ES-I3 (cell line): ENCODE data around the gene CRELD2.

Experiments used
- H3K36me3 ChIP-seq: 2 replicates; pipeline ENCODE4 v1.6.1; 2013; ENCODE audit warnings: mild to moderate bottlenecking, low read length, control low read depth, moderate library complexity; ENCODE audit not compliant: insufficient read depth
- H3K4me1 ChIP-seq: 2 replicates; pipeline ENCODE4 v1.6.1; 2013; ENCODE audit warnings: mild to moderate bottlenecking, control low read depth, low read length; ENCODE audit not compliant: insufficient read depth
- H3K9ac ChIP-seq: 2 replicates; pipeline ENCODE4 v1.6.1; 2013; ENCODE audit warnings: low read depth, mild to moderate bottlenecking, low read length, moderate library complexity
- H3K9me3 ChIP-seq: 2 replicates; pipeline ENCODE4 v1.6.1; 2013; ENCODE audit warnings: mild to moderate bottlenecking, low read length, moderate library complexity; ENCODE audit not compliant: control insufficient read depth, insufficient read depth

The CRELD2 gene

GRCh38 chr22:49883294-49883640 is 35.2 kb upstream of the CRELD2 start:
- H3K9ac ChIP-seq: no peak overlapping the region
- no peaks in the 10 kb centered on the region for H3K4me1 ChIP-seq
- no peaks in the 10 kb centered on the region; the same call in 1 of the 2 replicates for H3K9me3 ChIP-seq
- H3K36me3 ChIP-seq: peaks cover 8% of the 10 kb centered on the region

- H3K36me3 ChIP-seq: peaks cover 8% of the 10 kb centered on the region
- no peak overlapping the region for H3K9ac ChIP-seq
- H3K9me3 ChIP-seq: no peaks in the 10 kb centered on the region; the same call in 1 of the 2 replicates
Measured at GRCh38 chr22:49884075-49884474, 34.4 kb upstream of the CRELD2 start.

GRCh38 chr22:49884503-49885260 is 33.8 kb upstream of the CRELD2 start:
- H3K4me1 ChIP-seq: no peaks in the 10 kb centered on the region
- peaks cover 6% of the 10 kb centered on the region for H3K9me3 ChIP-seq
- no peak overlapping the region for H3K9ac ChIP-seq
- H3K36me3 ChIP-seq: peaks cover 8% of the 10 kb centered on the region

More at GRCh38 chr22:49884075-49884474, 34.4 kb upstream of the CRELD2 start:
- H3K4me1 ChIP-seq: no peaks in the 10 kb centered on the region

- Histone ChIP-seq H3K9ac (no peak overlapping the region), H3K9me3 (peaks cover 9% of the 10 kb centered on the region), H3K4me1 (no peaks in the 10 kb centered on the region), H3K36me3 (peaks cover 8% of the 10 kb centered on the region)
Measured at GRCh38 chr22:49885281-49885680, 33.2 kb upstream of the CRELD2 start.

- Histone ChIP-seq H3K4me1 (no peaks in the 10 kb centered on the region), H3K9ac (no peak overlapping the region), H3K9me3 (peaks cover 9% of the 10 kb centered on the region), H3K36me3 (peaks cover 8% of the 10 kb centered on the region)
Measured at GRCh38 chr22:49885881-49886280, 32.6 kb upstream of the CRELD2 start.

GRCh38 chr22:49886346-49887063 is 31.9 kb upstream of the CRELD2 start:
- Histone ChIP-seq H3K9ac (no peak overlapping the region), H3K4me1 (no peaks in the 10 kb centered on the region), H3K9me3 (peaks cover 9% of the 10 kb centered on the region), H3K36me3 (peaks cover 8% of the 10 kb centered on the region)

- peaks cover 8% of the 10 kb centered on the region for H3K36me3 ChIP-seq
- H3K9ac ChIP-seq: no peak overlapping the region
Measured at GRCh38 chr22:49887064-49887451, 31.4 kb upstream of the CRELD2 start.

GRCh38 chr22:49887702-49888101 is 30.7 kb upstream of the CRELD2 start:
- peaks cover 9% of the 10 kb centered on the region for H3K9me3 ChIP-seq
- H3K9ac ChIP-seq: no peak overlapping the region
- peaks cover 11% of the 10 kb centered on the region for H3K36me3 ChIP-seq
- H3K4me1 ChIP-seq: no peaks in the 10 kb centered on the region

More at GRCh38 chr22:49887064-49887451, 31.4 kb upstream of the CRELD2 start:
- H3K4me1 ChIP-seq: no peaks in the 10 kb centered on the region
- peaks cover 9% of the 10 kb centered on the region for H3K9me3 ChIP-seq

GRCh38 chr22:49889071-49889470 is 29.4 kb upstream of the CRELD2 start:
- Histone ChIP-seq H3K9me3 (peaks cover 9% of the 10 kb centered on the region), H3K36me3 (peaks cover 11% of the 10 kb centered on the region), H3K9ac (no peak overlapping the region), H3K4me1 (no peaks in the 10 kb centered on the region)

- H3K4me1 ChIP-seq: no peaks in the 10 kb centered on the region
- no peak overlapping the region for H3K9ac ChIP-seq
- peaks cover 6% of the 10 kb centered on the region; the same call in 1 of the 2 replicates for H3K36me3 ChIP-seq
- peaks cover 9% of the 10 kb centered on the region for H3K9me3 ChIP-seq
Measured at GRCh38 chr22:49892226-49892899, 26.1 kb upstream of the CRELD2 start.

GRCh38 chr22:49893025-49893424 is 25.4 kb upstream of the CRELD2 start:
- H3K36me3 ChIP-seq: peaks cover 3% of the 10 kb centered on the region; the same call in 1 of the 2 replicates
- no peak overlapping the region for H3K9ac ChIP-seq
- H3K9me3 ChIP-seq: peaks cover 9% of the 10 kb centered on the region
- no peaks in the 10 kb centered on the region for H3K4me1 ChIP-seq

- H3K9me3 ChIP-seq: peaks cover 5% of the 10 kb centered on the region; the same call in 1 of the 2 replicates
- H3K4me1 ChIP-seq: no peaks in the 10 kb centered on the region
- 0 out of 2 replicates have a peak, but pooled peaks cover 3% of the 10 kb centered on the region for H3K36me3 ChIP-seq
- no peak overlapping the region for H3K9ac ChIP-seq
Measured at GRCh38 chr22:49894322-49895054, 23.9 kb upstream of the CRELD2 start.

- no peaks in the 10 kb centered on the region; the same call in 1 of the 2 replicates for H3K9me3 ChIP-seq
- H3K4me1 ChIP-seq: no peaks in the 10 kb centered on the region
- H3K36me3 ChIP-seq: 0 out of 2 replicates have a peak, but pooled peaks cover 3% of the 10 kb centered on the region
- no peak overlapping the region for H3K9ac ChIP-seq
Measured at GRCh38 chr22:49896201-49896600, 22.2 kb upstream of the CRELD2 start.
